HEK293 (cell line): Measurements from ENCODE around the gene GBP1.

Source experiments
- CTCF ChIA-PET: fragments of 350-600 bp; formaldehyde crosslinking; extraction: SDS; loops from one replicate; lab custom pipeline; 2021; ENCODE audit warnings: antibody characterized with exemption; lab: Yijun Ruan, JAX
- POLR2A ChIA-PET: fragments of 300-600 bp; formaldehyde crosslinking; extraction: SDS; loops from one replicate; lab custom pipeline; 2020; ENCODE audit warnings: antibody characterized with exemption, inconsistent platforms; lab: Yijun Ruan, JAX
- H3K27ac ChIP-seq: fragments of 200-500 bp; sonication (Bioruptor generic); 2 replicates; pipeline ENCODE4 v1.5.1; 2014; ENCODE audit warnings: low read depth, low read length, control low read depth, inconsistent platforms; ENCODE audit errors: extremely low read depth
- H3K36me3 ChIP-seq, 2 experiments: fragments of 200-500 bp in 1 of 2; sonication (Bioruptor generic) in 1 of 2; 1 replicate in 1 of 2; 2 replicates in 1 of 2; pipeline ENCODE4 v1.5.1; 2014 to 2017; ENCODE audit warnings: inconsistent platforms in 2 of 2, low read length in 2 of 2; ENCODE audit not compliant: control insufficient read depth in 2 of 2, insufficient read depth in 1 of 2
- H3K4me1 ChIP-seq: fragments of 200-500 bp; sonication (Bioruptor generic); 2 replicates; pipeline ENCODE4 v1.5.1; 2014; ENCODE audit warnings: mild to moderate bottlenecking, low read length, inconsistent platforms; ENCODE audit not compliant: control insufficient read depth, insufficient read depth
- H3K4me3 ChIP-seq: 2 replicates; pipeline ENCODE4 v1.5.1; 2011; ENCODE audit warnings: low read depth, mild to moderate bottlenecking, control low read depth, low read length, moderate library complexity
- H3K9me3 ChIP-seq: fragments of 200-500 bp; sonication (Bioruptor generic); 2 replicates; pipeline ENCODE4 v1.5.1; 2014; ENCODE audit warnings: low read depth, low read length, inconsistent platforms; ENCODE audit not compliant: control insufficient read depth, insufficient read depth
- ATF2 ChIP-seq: fragments of 450-650 bp; formaldehyde crosslinking; IDR thresholded peaks from 2 replicates; pipeline ENCODE4 v1.5.1; 2016; ENCODE audit warnings: missing biosample characterization, missing genetic modification characterization, low read depth
- FEZF1 ChIP-seq: fragments of 450-650 bp; formaldehyde crosslinking; IDR thresholded peaks from 2 replicates; pipeline ENCODE4 v1.5.1; 2016; ENCODE audit warnings: missing biosample characterization, missing genetic modification characterization
- GFI1B ChIP-seq: fragments of 450-650 bp; formaldehyde crosslinking; IDR thresholded peaks from 2 replicates; pipeline ENCODE4 v1.5.1; 2016; ENCODE audit warnings: missing biosample characterization, missing genetic modification characterization
- HOXC10 ChIP-seq: sonication (generic); formaldehyde crosslinking; IDR thresholded peaks from 2 replicates; pipeline ENCODE4 v1.8.1; 2023; ENCODE audit warnings: mild to moderate bottlenecking, missing genetic modification reagents
- KLF8 ChIP-seq: fragments of 450-650 bp; formaldehyde crosslinking; IDR thresholded peaks from 2 replicates; pipeline ENCODE4 v1.5.1; 2016; ENCODE audit warnings: missing biosample characterization, missing genetic modification characterization
- PRDM2 ChIP-seq: fragments of 450-650 bp; formaldehyde crosslinking; IDR thresholded peaks from 2 replicates; pipeline ENCODE4 v1.5.1; 2016; ENCODE audit warnings: missing biosample characterization, missing genetic modification characterization, borderline replicate concordance
- YY1 ChIP-seq: fragments of 450-650 bp; formaldehyde crosslinking; IDR thresholded peaks from 2 replicates; pipeline ENCODE4 v1.5.1; 2018; ENCODE audit warnings: missing biosample characterization, missing genetic modification characterization
- YY2 ChIP-seq: fragments of 450-650 bp; formaldehyde crosslinking; IDR thresholded peaks from 2 replicates; pipeline ENCODE4 v1.5.1; 2016; ENCODE audit warnings: missing biosample characterization, missing genetic modification characterization
- ZBTB1 ChIP-seq: fragments of 450-650 bp; formaldehyde crosslinking; IDR thresholded peaks from 2 replicates; pipeline ENCODE4 v1.5.1; 2016; ENCODE audit warnings: missing biosample characterization, missing genetic modification characterization
- ZBTB8A ChIP-seq: fragments of 450-650 bp; formaldehyde crosslinking; IDR thresholded peaks from 2 replicates; pipeline ENCODE4 v1.5.1; 2016; ENCODE audit warnings: missing biosample characterization, missing genetic modification characterization
- ZNF221 ChIP-seq: fragments of 450-650 bp; formaldehyde crosslinking; IDR thresholded peaks from 2 replicates; pipeline ENCODE4 v1.5.1; 2017; ENCODE audit warnings: missing biosample characterization, missing genetic modification characterization, borderline replicate concordance
- ZNF274 ChIP-seq, 2 experiments: fragments of 200-500 bp in 1 of 2; fragments of 450-650 bp in 1 of 2; sonication (Bioruptor generic) in 1 of 2; formaldehyde crosslinking in 1 of 2; IDR thresholded peaks; 2 replicates each; pipeline versions ENCODE4 v1.5.1 to v1.6.1; 2014 to 2016; ENCODE audit warnings: borderline replicate concordance in 1 of 2, inconsistent platforms in 1 of 2, low read length in 1 of 2, missing biosample characterization in 1 of 2, missing genetic modification characterization in 1 of 2
- ZNF311 ChIP-seq: fragments of 450-650 bp; formaldehyde crosslinking; IDR thresholded peaks from 2 replicates; pipeline ENCODE4 v1.5.1; 2017; ENCODE audit warnings: missing biosample characterization, missing genetic modification characterization, borderline replicate concordance
- ZNF423 ChIP-seq: fragments of 450-650 bp; formaldehyde crosslinking; IDR thresholded peaks from 2 replicates; pipeline ENCODE4 v1.5.1; 2016; ENCODE audit warnings: missing biosample characterization, missing genetic modification characterization
- ZNF488 ChIP-seq: fragments of 450-650 bp; formaldehyde crosslinking; IDR thresholded peaks from 2 replicates; pipeline ENCODE4 v1.5.1; 2016; ENCODE audit warnings: missing biosample characterization, missing genetic modification characterization
- ZNF513 ChIP-seq: fragments of 450-650 bp; IDR thresholded peaks from 2 replicates; pipeline ENCODE4 v1.5.1; 2018; ENCODE audit warnings: missing biosample characterization, missing genetic modification characterization
- ZNF521 ChIP-seq: fragments of 450-650 bp; formaldehyde crosslinking; IDR thresholded peaks from 2 replicates; pipeline ENCODE4 v1.5.1; 2017; ENCODE audit warnings: missing biosample characterization, mild to moderate bottlenecking, missing genetic modification characterization
- ZNF560 ChIP-seq: fragments of 450-650 bp; formaldehyde crosslinking; IDR thresholded peaks from 2 replicates; pipeline ENCODE4 v1.5.1; 2017; ENCODE audit warnings: missing biosample characterization, missing genetic modification characterization, borderline replicate concordance
- ZNF561 ChIP-seq: fragments of 450-650 bp; IDR thresholded peaks from 2 replicates; pipeline ENCODE4 v1.5.1; 2018; ENCODE audit warnings: missing biosample characterization, missing genetic modification characterization, borderline replicate concordance
- ZNF664 ChIP-seq: fragments of 450-650 bp; formaldehyde crosslinking; IDR thresholded peaks from 2 replicates; pipeline ENCODE4 v1.5.1; 2016; ENCODE audit warnings: missing biosample characterization, missing genetic modification characterization
- ZNF704 ChIP-seq: fragments of 450-650 bp; formaldehyde crosslinking; IDR thresholded peaks from 2 replicates; pipeline ENCODE4 v1.5.1; 2016; ENCODE audit warnings: missing biosample characterization, missing genetic modification characterization
- ZNF837 ChIP-seq: fragments of 450-650 bp; formaldehyde crosslinking; IDR thresholded peaks from 2 replicates; pipeline ENCODE4 v1.5.1; 2016; ENCODE audit warnings: missing biosample characterization, missing genetic modification characterization

GBP1 gene

GRCh38 chr1:89042491-89042890 lies 22.5 kb downstream of the GBP1 start:
- Histone ChIP-seq H3K9me3 (no peaks in the 10 kb centered on the region), H3K27ac (no peak overlapping the region), H3K36me3 (no peaks in the 10 kb centered on the region), H3K4me1 (no peaks in the 10 kb centered on the region), H3K4me3 (no peak overlapping the region)
- ChIA-PET CTCF (interaction anchor here (0.6 to 1.5 kb wide), 2 partner anchors 316 to 321 kb away, joined by 3 to 4 read pairs; partner anchors contain the start of gene GBP6), POLR2A (no interaction called here)
- TF ChIP-seq ZNF423 (tag by site-specific recombination) = no peak
- no peak for TF ChIP-seq ZNF561
- no peak for TF ChIP-seq YY1

- ChIA-PET CTCF (interaction anchor here (0.6 to 1.5 kb wide), 3 partner anchors 10 to 339 kb away, joined by 3 to 4 read pairs (median 4); no protein-coding TSS in a partner anchor), POLR2A (no interaction called here)
- TF ChIP-seq ZNF837 (no peak), FEZF1 (no peak), ZNF311 (tag by site-specific recombination) (no peak), ZNF560 (no peak), ZNF513 (no peak), PRDM2 (tag by site-specific recombination) (no peak)
- no peaks in the 10 kb centered on the region for H3K4me1 ChIP-seq
- no peak overlapping the region for H3K27ac ChIP-seq
- no peaks in the 10 kb centered on the region for H3K36me3 ChIP-seq
- no peaks in the 10 kb centered on the region for H3K9me3 ChIP-seq
- H3K4me3 ChIP-seq = no peak overlapping the region
Measured at GRCh38 chr1:89041721-89042120, 23.3 kb downstream of the GBP1 start.

GRCh38 chr1:89041119-89041641 lies 23.8 kb downstream of the GBP1 start:
- ChIA-PET POLR2A (no interaction called here), CTCF (interaction anchor here (1.2 kb wide), 1 partner anchor 11 kb away, joined by 4 read pairs; no protein-coding TSS in a partner anchor)
- Histone ChIP-seq H3K4me1 (no peaks in the 10 kb centered on the region), H3K9me3 (no peaks in the 10 kb centered on the region), H3K4me3 (no peak overlapping the region), H3K27ac (no peak overlapping the region), H3K36me3 (no peaks in the 10 kb centered on the region)
- TF ChIP-seq ATF2 (tag by site-specific recombination) (no peak), ZBTB8A (tag by site-specific recombination) (no peak), ZNF521 (tag by site-specific recombination) (no peak), ZNF221 (tag by site-specific recombination) (no peak), ZBTB1 (no peak), GFI1B (tag by site-specific recombination) (no peak), KLF8 (tag by site-specific recombination) (no peak), HOXC10 (CRISPR knock-in tag) (no peak), YY2 (tag by site-specific recombination) (no peak), ZNF488 (tag by site-specific recombination) (no peak), ZNF274 (IDR thresholded peaks at IDR 0.05; ENCODE audit: low read length) (no peak), ZNF274 (tag by site-specific recombination; IDR thresholded peaks at IDR 0.05; ENCODE audit: borderline replicate concordance) (no peak), ZNF664 (tag by site-specific recombination) (no peak), ZNF704 (tag by site-specific recombination) (no peak)
